COLO829 (cell line): ENCODE data around the gene CYGB.
"Not testable (repeated sequence)": the region's sequence is repeated elsewhere in the genome, so short reads cannot be mapped to it uniquely, and the experiment has no call there.

Source experiments
- DNase-seq: peaks from one replicate; pipeline ENCODE4 v3.0.0; 2012; ENCODE audit warnings: low spot score

CYGB gene

GRCh38 chr17:76523084-76524037, 14.1 kb downstream of the CYGB start:
- peak; percentile 70 for DNase-seq

GRCh38 chr17:76521683-76522082, 15.8 kb downstream of the CYGB start:
- not testable (repeated sequence) for DNase-seq

GRCh38 chr17:76521262-76521661, 16.2 kb downstream of the CYGB start:
- DNase-seq, result no peak

- no peak for DNase-seq
Observed at GRCh38 chr17:76519048-76519966, 18.2 kb downstream of the CYGB start.

GRCh38 chr17:76517638-76518038, 19.9 kb downstream of the CYGB start:
- DNase-seq, result no peak

GRCh38 chr17:76515274-76515949, 22.1 kb downstream of the CYGB start:
- DNase-seq, result no peak

- not testable (repeated sequence) for DNase-seq
Observed at GRCh38 chr17:76514355-76514754, 23.2 kb downstream of the CYGB start.

GRCh38 chr17:76513306-76513692, 24.2 kb downstream of the CYGB start:
- DNase-seq, result no peak

- DNase-seq, result no peak
Observed at GRCh38 chr17:76512366-76513305, 24.9 kb downstream of the CYGB start.

- DNase-seq, result no peak
Observed at GRCh38 chr17:76511668-76512365, 25.7 kb downstream of the CYGB start.

- no peak for DNase-seq
Observed at GRCh38 chr17:76510831-76511244, 26.7 kb downstream of the CYGB start.

- DNase-seq, result not testable (repeated sequence)
Observed at GRCh38 chr17:76508472-76509063, 28.9 kb downstream of the CYGB start.

- DNase-seq, result peak; percentile 69
Observed at GRCh38 chr17:76506408-76507345, 30.8 kb downstream of the CYGB start.

- no peak for DNase-seq
Observed at GRCh38 chr17:76504117-76504516, 33.4 kb downstream of the CYGB start.

GRCh38 chr17:76502341-76503211, 34.9 kb downstream of the CYGB start:
- no peak for DNase-seq

- DNase-seq, result no peak
Observed at GRCh38 chr17:76501827-76502307, 35.6 kb downstream of the CYGB start.

GRCh38 chr17:76501018-76501826, 36.3 kb downstream of the CYGB start, which contains the start of gene RHBDF2:
Gene RHBDF2 (minus strand): TSS chr17:76501423. CDS start chr17:76481524, 19,899 bp downstream.
- DNase-seq, result peak; percentile 79
